ENCODE measurements around the gene ELANE.
A peak's percentile ranks its signal among the peaks of the same experiment; 100 is the strongest.
"Not testable (repeated sequence)": the region's sequence is repeated elsewhere in the genome, so short reads cannot be mapped to it uniquely, and the experiment has no call there.

ELANE gene

DNA sequence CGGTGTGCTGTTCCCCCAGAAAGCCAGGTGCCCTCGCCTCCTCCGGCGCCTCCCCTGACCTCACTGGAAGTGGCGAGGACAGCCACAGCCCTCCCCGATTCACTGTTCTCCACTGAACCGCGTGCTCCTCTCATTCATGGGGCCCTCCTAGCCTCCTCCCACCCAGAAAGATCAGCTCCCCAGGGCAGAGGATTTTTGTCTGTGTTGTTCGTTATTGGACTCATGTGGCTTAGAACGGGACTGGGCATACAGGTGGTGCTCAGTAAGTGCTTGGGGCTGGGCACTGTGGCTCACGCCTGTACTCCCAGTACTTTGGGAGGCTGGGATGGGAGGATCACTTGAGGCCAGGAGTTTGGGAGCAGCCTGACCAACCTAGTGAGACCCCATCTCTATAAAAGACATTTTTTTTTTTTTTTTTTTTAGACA is 7.5 kb upstream of the ELANE start:
- no peak for DNase-seq (ENCODE audit: extremely low spot score)
- TF ChIP-seq FOXK2 (IDR thresholded peaks at IDR 0.05) (no peak), ZNF384 (IDR thresholded peaks at IDR 0.05) (peak; percentile 59)
- POLR2A ChIA-PET: no interaction called here
- CTCF ChIA-PET: no interaction called here

DNA sequence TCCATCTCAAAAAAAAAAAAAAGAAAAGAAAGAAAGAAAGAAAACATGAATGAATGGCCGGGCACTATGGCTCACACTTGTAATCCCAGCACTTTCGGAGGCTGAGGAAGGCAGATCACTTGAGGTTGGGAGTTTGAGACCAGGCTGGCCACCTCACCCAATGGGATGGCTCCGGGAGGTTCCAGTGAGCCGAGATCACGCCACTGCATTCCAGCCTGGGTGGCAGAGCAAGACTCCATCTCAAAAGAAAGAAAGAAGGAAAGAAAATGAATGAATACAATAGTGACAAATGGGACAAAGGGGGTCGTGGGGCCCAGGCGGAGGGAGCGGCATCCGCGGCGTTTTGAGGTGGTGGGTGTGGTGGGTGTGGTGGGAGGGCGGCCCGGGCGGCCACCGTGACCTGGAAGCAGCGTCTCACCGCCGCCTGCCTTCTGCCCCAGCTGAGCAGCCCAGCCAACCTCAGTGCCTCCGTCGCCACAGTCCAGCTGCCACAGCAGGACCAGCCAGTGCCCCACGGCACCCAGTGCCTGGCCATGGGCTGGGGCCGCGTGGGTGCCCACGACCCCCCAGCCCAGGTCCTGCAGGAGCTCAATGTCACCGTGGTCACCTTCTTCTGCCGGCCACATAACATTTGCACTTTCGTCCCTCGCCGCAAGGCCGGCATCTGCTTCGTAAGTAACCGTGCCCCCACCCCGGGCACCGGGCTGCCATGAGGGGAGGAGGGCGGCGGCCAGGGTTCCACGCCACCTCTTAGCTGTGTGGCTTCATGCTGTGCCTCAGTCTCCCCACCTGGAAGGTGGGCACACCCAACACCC is 6.2 kb upstream of the ELANE start:
- no peak for TF ChIP-seq FOXM1 (IDR thresholded peaks at IDR 0.05; ENCODE audit: borderline replicate concordance)
- no peak for TF ChIP-seq HDGF (IDR thresholded peaks at IDR 0.05; ENCODE audit: borderline replicate concordance)
- TF ChIP-seq L3MBTL2 (conservative IDR thresholded peaks at IDR 0.05): no peak
- TF ChIP-seq BHLHE40 (IDR thresholded peaks at IDR 0.05; ENCODE audit: borderline replicate concordance): no peak
- no peak for TF ChIP-seq ARNT (IDR thresholded peaks at IDR 0.05)
- TF ChIP-seq LEF1 (IDR thresholded peaks at IDR 0.05; ENCODE audit: borderline replicate concordance): no peak
- no peak for TF ChIP-seq NFRKB (IDR thresholded peaks at IDR 0.05)
- no peak for TF ChIP-seq FOXA1 (IDR thresholded peaks at IDR 0.05)
- DNase-seq (ENCODE audit: extremely low spot score): no peak
- ChIA-PET CTCF (no interaction called here), POLR2A (no interaction called here)

DNA sequence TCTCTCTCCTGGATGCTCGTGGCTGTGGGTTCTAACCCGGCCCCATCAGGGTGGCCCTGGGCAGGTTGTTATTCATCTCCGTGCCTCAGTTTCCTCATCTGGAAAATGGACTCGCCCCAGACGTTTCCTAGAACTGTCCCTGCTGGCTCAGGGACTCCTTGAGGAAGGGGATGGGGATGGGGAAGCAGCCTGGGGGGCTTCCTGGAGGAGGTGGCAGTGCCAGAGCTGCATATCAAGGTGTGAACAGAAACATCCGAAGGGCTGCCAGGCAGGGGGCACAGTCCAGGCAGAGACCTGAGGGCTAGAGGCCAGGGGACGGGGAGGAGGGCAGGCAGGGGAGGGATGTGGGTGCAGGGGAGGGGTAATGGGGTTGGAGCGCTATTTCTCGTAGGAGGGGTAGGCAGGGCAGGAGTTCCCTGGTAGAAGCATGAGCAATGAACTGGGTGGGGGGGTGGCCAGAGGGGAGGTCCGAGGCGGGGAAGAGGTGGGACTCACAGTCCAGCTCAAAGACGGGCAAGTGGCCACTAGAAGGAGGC is 3.6 kb upstream of the ELANE start:
- CTCF ChIA-PET: interaction anchor here (0.6 to 1.2 kb wide), 2 partner anchors 9 to 79 kb away, joined by 4 to 5 read pairs; no protein-coding TSS in a partner anchor

DNA sequence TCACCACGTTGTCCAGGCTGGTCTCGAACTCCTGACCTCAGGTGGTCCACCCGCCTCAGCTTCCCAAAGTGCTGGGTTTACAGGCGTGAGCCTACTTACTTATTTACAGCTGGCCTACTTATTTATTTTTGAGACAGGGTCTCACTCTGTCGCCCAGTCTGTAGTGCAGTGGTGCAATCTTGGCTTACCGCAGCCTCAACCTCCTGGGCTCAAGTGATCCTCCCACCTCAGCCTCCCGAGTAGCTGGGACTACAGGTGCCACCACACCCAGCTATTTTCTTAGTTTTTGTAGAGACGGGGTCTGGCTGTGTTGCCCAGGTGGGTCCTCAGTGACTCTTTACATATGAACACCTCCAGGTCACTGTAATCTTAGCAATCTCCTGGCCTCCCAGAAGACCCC is 2.9 kb upstream of the ELANE start:
- not testable (repeated sequence) for DNase-seq (ENCODE audit: extremely low spot score)
- CTCF ChIA-PET: interaction anchor here (1.2 kb wide), 1 partner anchor 9 kb away, joined by 5 read pairs; no protein-coding TSS in a partner anchor
- POLR2A ChIA-PET: interaction anchor here (0.9 kb wide), 1 partner anchor 52 kb away, joined by 3 read pairs; the partner anchor contains the start of gene PTBP1

More for the DNA sequence above, 3.6 kb upstream of the ELANE start:
- POLR2A ChIA-PET: no interaction called here
- no peak for DNase-seq (ENCODE audit: extremely low spot score)
- no peak for TF ChIP-seq ELF4 (IDR thresholded peaks at IDR 0.05)
- TF ChIP-seq CTBP1 (IDR thresholded peaks at IDR 0.05; ENCODE audit: borderline replicate concordance): no peak
- no peak for TF ChIP-seq SUZ12 (IDR thresholded peaks at IDR 0.05)
- TF ChIP-seq, protein P1, sequence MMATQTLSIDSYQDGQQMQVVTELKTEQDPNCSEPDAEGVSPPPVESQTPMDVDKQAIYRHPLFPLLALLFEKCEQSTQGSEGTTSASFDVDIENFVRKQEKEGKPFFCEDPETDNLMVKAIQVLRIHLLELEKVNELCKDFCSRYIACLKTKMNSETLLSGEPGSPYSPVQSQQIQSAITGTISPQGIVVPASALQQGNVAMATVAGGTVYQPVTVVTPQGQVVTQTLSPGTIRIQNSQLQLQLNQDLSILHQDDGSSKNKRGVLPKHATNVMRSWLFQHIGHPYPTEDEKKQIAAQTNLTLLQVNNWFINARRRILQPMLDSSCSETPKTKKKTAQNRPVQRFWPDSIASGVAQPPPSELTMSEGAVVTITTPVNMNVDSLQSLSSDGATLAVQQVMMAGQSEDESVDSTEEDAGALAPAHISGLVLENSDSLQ (IDR thresholded peaks at IDR 0.05): no peak
- no peak for TF ChIP-seq HDGF (IDR thresholded peaks at IDR 0.05; ENCODE audit: borderline replicate concordance)
- no peak for TF ChIP-seq FOXA1 (IDR thresholded peaks at IDR 0.05)
- TF ChIP-seq L3MBTL2 (conservative IDR thresholded peaks at IDR 0.05): no peak
- no peak for TF ChIP-seq FOXM1 (IDR thresholded peaks at IDR 0.05; ENCODE audit: borderline replicate concordance)

DNA sequence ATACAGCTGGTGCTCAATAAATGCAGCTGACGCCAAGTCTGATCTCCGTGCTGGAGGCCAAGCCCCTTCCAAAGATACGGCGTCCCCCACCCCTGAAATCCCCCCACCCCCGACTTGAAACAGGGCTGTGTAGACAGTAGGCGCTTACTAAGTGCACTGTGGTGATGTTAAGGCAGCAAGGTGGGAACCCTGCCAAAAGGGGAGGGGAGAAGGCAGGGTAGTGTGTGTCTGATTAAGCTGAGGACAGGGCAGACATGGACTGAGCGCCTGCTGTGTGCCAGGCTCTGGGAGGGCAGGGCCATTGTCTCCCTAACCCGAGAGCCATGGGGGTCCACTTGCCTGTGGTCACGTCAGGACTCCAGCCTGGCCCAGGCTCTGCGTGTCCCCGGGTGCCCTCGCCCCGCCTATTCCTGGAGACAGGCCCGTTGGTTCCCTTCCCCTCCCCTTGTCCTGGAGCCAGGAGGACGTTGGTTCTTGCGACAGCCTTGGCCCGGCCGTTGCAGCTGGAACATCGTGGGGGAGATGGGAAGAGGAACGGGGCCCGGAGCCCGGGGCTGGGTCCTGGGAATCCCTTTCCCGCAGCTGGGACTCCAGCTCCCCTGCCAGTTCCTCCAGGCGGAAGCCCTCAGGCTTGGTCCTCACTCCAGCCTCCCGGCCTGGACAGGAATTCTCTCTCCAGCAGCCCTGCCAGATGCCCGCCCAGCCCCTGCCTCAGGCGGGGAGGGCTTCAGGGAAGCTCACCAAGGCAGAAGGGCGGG is 1.7 kb upstream of the ELANE start:
- POLR2A ChIA-PET: no interaction called here
- no peak for DNase-seq (ENCODE audit: extremely low spot score)
- no peak for TF ChIP-seq ELF4 (IDR thresholded peaks at IDR 0.05)
- no peak for TF ChIP-seq FOXM1 (IDR thresholded peaks at IDR 0.05; ENCODE audit: borderline replicate concordance)
- TF ChIP-seq ARNT (IDR thresholded peaks at IDR 0.05): no peak
- no peak for TF ChIP-seq HDGF (IDR thresholded peaks at IDR 0.05; ENCODE audit: borderline replicate concordance)
- TF ChIP-seq FOXA1 (IDR thresholded peaks at IDR 0.05): no peak
- TF ChIP-seq LEF1 (IDR thresholded peaks at IDR 0.05; ENCODE audit: borderline replicate concordance): no peak
- TF ChIP-seq ZNF384 (IDR thresholded peaks at IDR 0.05): no peak
- TF ChIP-seq TARDBP (IDR thresholded peaks at IDR 0.05): no peak
- no peak for TF ChIP-seq CTBP1 (IDR thresholded peaks at IDR 0.05; ENCODE audit: borderline replicate concordance)
- TF ChIP-seq L3MBTL2 (conservative IDR thresholded peaks at IDR 0.05): no peak
- no peak for TF ChIP-seq FOXK2 (IDR thresholded peaks at IDR 0.05)
- TF ChIP-seq SUZ12 (IDR thresholded peaks at IDR 0.05): no peak
- no peak for TF ChIP-seq BHLHE40 (IDR thresholded peaks at IDR 0.05; ENCODE audit: borderline replicate concordance)
- TF ChIP-seq SP1 (IDR thresholded peaks at IDR 0.05): no peak
- TF ChIP-seq NFRKB (IDR thresholded peaks at IDR 0.05): no peak
- TF ChIP-seq, protein P1 (IDR thresholded peaks at IDR 0.05): no peak
- CTCF ChIA-PET: no interaction called here

DNA sequence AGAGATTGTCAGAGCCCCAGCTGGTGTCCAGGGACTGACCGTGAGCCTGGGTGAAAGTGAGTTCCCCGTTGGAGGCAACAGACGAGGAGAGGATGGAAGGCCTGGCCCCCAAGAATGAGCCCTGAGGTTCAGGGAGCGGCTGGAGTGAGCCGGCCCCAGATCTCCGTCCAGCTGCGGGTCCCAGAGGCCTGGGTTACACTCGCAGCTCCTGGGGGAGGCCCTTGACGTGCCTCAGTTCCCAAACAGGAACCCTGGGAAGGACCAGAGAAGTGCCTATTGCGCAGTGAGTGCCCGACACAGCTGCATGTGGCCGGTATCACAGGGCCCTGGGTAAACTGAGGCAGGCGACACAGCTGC is 1.1 kb upstream of the ELANE start:
- DNase-seq (ENCODE audit: extremely low spot score): no peak
- CTCF ChIA-PET: no interaction called here
- POLR2A ChIA-PET: no interaction called here
- TF ChIP-seq SP1 (IDR thresholded peaks at IDR 0.05) (no peak), BHLHE40 (IDR thresholded peaks at IDR 0.05; ENCODE audit: borderline replicate concordance) (no peak), ARNT (IDR thresholded peaks at IDR 0.05) (no peak), FOXA1 (IDR thresholded peaks at IDR 0.05) (no peak), FOXK2 (IDR thresholded peaks at IDR 0.05) (no peak), NFRKB (IDR thresholded peaks at IDR 0.05) (no peak), L3MBTL2 (conservative IDR thresholded peaks at IDR 0.05) (no peak), TARDBP (IDR thresholded peaks at IDR 0.05) (no peak), ZNF384 (IDR thresholded peaks at IDR 0.05) (no peak), ELF4 (IDR thresholded peaks at IDR 0.05) (no peak), SUZ12 (IDR thresholded peaks at IDR 0.05) (no peak), HDGF (IDR thresholded peaks at IDR 0.05; ENCODE audit: borderline replicate concordance) (no peak), LEF1 (IDR thresholded peaks at IDR 0.05; ENCODE audit: borderline replicate concordance) (no peak), FOXM1 (IDR thresholded peaks at IDR 0.05; ENCODE audit: borderline replicate concordance) (no peak), CTBP1 (IDR thresholded peaks at IDR 0.05; ENCODE audit: borderline replicate concordance) (no peak)
- TF ChIP-seq, protein P1 (IDR thresholded peaks at IDR 0.05): no peak
